Chondrocyte (in vitro differentiated cells): ENCODE data around the gene ZDHHC24. TPM values are rescaled to one million over a fixed set of nuclear protein-coding genes. Genes with fewer than 3 reads are reported as not detected.

Source experiments
- DNase-seq: peaks from one replicate; pipeline ENCODE4 v3.0.0; 2021; ENCODE audit warnings: mixed read lengths, low spot score
- H3K27ac Mint-ChIP-seq: one replicate; pipeline ENCODE4 v1.8.0; 2021; ENCODE audit warnings: mild to moderate bottlenecking, moderate library complexity, mixed read lengths; ENCODE audit not compliant: unreplicated experiment
- H3K27me3 Mint-ChIP-seq: 2 replicates; pipeline ENCODE4 v1.8.0; 2021; ENCODE audit warnings: low read depth, mixed read lengths
- H3K36me3 Mint-ChIP-seq: 2 replicates; pipeline ENCODE4 v1.8.0; 2021; ENCODE audit warnings: low read depth, mixed read lengths
- H3K4me1 Mint-ChIP-seq: 2 replicates; pipeline ENCODE4 v1.8.0; 2021; ENCODE audit warnings: low read depth, mild to moderate bottlenecking, mixed read lengths
- H3K4me3 Mint-ChIP-seq: one replicate; pipeline ENCODE4 v1.8.0; 2021; ENCODE audit warnings: mild to moderate bottlenecking, moderate library complexity, mixed read lengths; ENCODE audit not compliant: unreplicated experiment
- H3K9me3 Mint-ChIP-seq: 2 replicates; pipeline ENCODE4 v1.8.0; 2021; ENCODE audit warnings: low read depth, mixed read lengths
- CTCF ChIP-seq: fragments of 200-600 bp; sonication (generic); IDR thresholded peaks from 2 replicates; pipeline ENCODE4 v1.5.0; 2021; ENCODE audit warnings: antibody characterized with exemption, mild to moderate bottlenecking, moderate library complexity
- total RNA-seq: library from RNA; stranded (reverse); gene quantifications from 3 replicates; pipeline ENCODE4 v1.2.1, GENCODE V29; 2021

The ZDHHC24 gene
- total RNA-seq, 1 donor from 2014 or later = 13.8 TPM

- Mint-ChIP-seq H3K36me3 (no peaks in the 10 kb centered on the region), H3K4me1 (peaks cover 8% of the 10 kb centered on the region), H3K9me3 (peaks cover 5% of the 10 kb centered on the region), H3K27ac (no peak overlapping the region), H3K4me3 (no peak overlapping the region), H3K27me3 (peaks cover 3% of the 10 kb centered on the region)
- DNase-seq = no peak
- TF ChIP-seq CTCF = no peak
Measured at GRCh38 chr11:66580803-66581202, 35.0 kb upstream of the ZDHHC24 start.

GRCh38 chr11:66579017-66579606 lies 33.3 kb upstream of the ZDHHC24 start:
- Mint-ChIP-seq H3K4me3 (no peak overlapping the region), H3K27ac (no peak overlapping the region), H3K27me3 (peaks cover 15% of the 10 kb centered on the region), H3K9me3 (peaks cover 5% of the 10 kb centered on the region), H3K36me3 (no peaks in the 10 kb centered on the region), H3K4me1 (peaks cover 8% of the 10 kb centered on the region)
- peak; percentile 91 for TF ChIP-seq CTCF
- no peak for DNase-seq

GRCh38 chr11:66570850-66571180 lies 25.0 kb upstream of the ZDHHC24 start:
- no peaks in the 10 kb centered on the region for H3K36me3 Mint-ChIP-seq
- no peak overlapping the region for H3K27ac Mint-ChIP-seq
- no peaks in the 10 kb centered on the region for H3K9me3 Mint-ChIP-seq
- TF ChIP-seq CTCF = no peak
- DNase-seq = no peak
- no peak overlapping the region for H3K4me3 Mint-ChIP-seq
- peaks cover 19% of the 10 kb centered on the region for H3K27me3 Mint-ChIP-seq
- H3K4me1 Mint-ChIP-seq = peaks cover 7% of the 10 kb centered on the region

GRCh38 chr11:66570079-66570849 lies 24.4 kb upstream of the ZDHHC24 start:
- peaks cover 7% of the 10 kb centered on the region for H3K4me1 Mint-ChIP-seq
- no peak for TF ChIP-seq CTCF
- no peak for DNase-seq
- H3K4me3 Mint-ChIP-seq = no peak overlapping the region
- H3K27ac Mint-ChIP-seq = peak overlapping the region; percentile 38
- H3K9me3 Mint-ChIP-seq = no peaks in the 10 kb centered on the region
- no peaks in the 10 kb centered on the region for H3K36me3 Mint-ChIP-seq
- H3K27me3 Mint-ChIP-seq = peaks cover 18% of the 10 kb centered on the region

GRCh38 chr11:66569076-66569475 lies 23.2 kb upstream of the ZDHHC24 start:
- no peak for DNase-seq
- H3K27me3 Mint-ChIP-seq = peaks cover 7% of the 10 kb centered on the region
- no peak for TF ChIP-seq CTCF
- H3K9me3 Mint-ChIP-seq = no peaks in the 10 kb centered on the region
- H3K4me1 Mint-ChIP-seq = peaks cover 7% of the 10 kb centered on the region
- H3K4me3 Mint-ChIP-seq = no peak overlapping the region
- H3K27ac Mint-ChIP-seq = no peak overlapping the region
- H3K36me3 Mint-ChIP-seq = no peaks in the 10 kb centered on the region
